ENCODE data around the gene ANO7. TPM values are rescaled to one million over a fixed set of nuclear protein-coding genes. Genes with fewer than 3 reads are reported as not detected.

ANO7 gene
- total and polyA plus RNA-seq, 2 donors (not counting 1 experiment from before 2014, with no cell fraction given): 0.64 to 1.8 TPM

- Mint-ChIP-seq H3K4me1 (peaks cover 31% of the 10 kb centered on the region), H3K4me3 (peak overlapping the region; percentile 80), H3K27me3 (no peaks in the 10 kb centered on the region), H3K9me3 (ENCODE audit: insufficient read depth) (no peaks in the 10 kb centered on the region), H3K27ac (peak overlapping the region; percentile 29)
- DNase-seq (peak; percentile 62), ATAC-seq (ENCODE audit: low read depth) (peak; percentile 67)
- Histone ChIP-seq H2AFZ (ENCODE audit: insufficient read depth, low read depth, low read length, poor library complexity, severe bottlenecking) (peak overlapping the region; percentile 65), H3K4me1 (ENCODE audit: control insufficient read depth in 2 of 2, insufficient read depth in 2 of 2, low read length in 2 of 2) (peaks cover 12 to 21% of the 10 kb centered on the region in 2 donors), H3K36me3 (replicated peaks in 1 of 2; ENCODE audit: control extremely low read depth in 1 of 2, control insufficient read depth in 1 of 2, extremely low read depth in 1 of 2, insufficient read depth in 2 of 2, low read length in 1 of 2) (no peaks in the 10 kb centered on the region), H3K4me2 (replicated peaks; ENCODE audit: low read depth, low read length, poor library complexity, severe bottlenecking) (peak overlapping the region; percentile 85), H3K79me2 (ENCODE audit: control insufficient read depth, insufficient read depth, low read length) (peaks cover 52% of the 10 kb centered on the region), H3K27ac (ENCODE audit: low read length in 2 of 2) (peak overlapping the region in 1 of 2 donors; percentile 40), H3K27me3 (replicated peaks in 1 of 4; ENCODE audit: control extremely low read depth in 1 of 4, control insufficient read depth in 3 of 4, insufficient read depth in 4 of 4, low read length in 3 of 4) (no peaks in the 10 kb centered on the region), H4K20me1 (ENCODE audit: control insufficient read depth, insufficient read depth, low read length, poor library complexity, severe bottlenecking) (peaks cover 51% of the 10 kb centered on the region), H3K9ac (ENCODE audit: low read length) (peak overlapping the region; percentile 74), H3K9me3 (ENCODE audit: control extremely low read depth in 1 of 3, control insufficient read depth in 2 of 3, insufficient read depth in 1 of 3, low read length in 2 of 3) (no peaks in the 10 kb centered on the region), H3K4me3 (ENCODE audit: control extremely low read depth in 1 of 5, extremely low read depth in 1 of 5, insufficient read depth in 1 of 5, low read depth in 2 of 5, low read length in 4 of 5) (peak overlapping the region; percentile 11 to 81 (median 64))
- TF ChIP-seq CTCF (IDR thresholded peaks at IDR 0.05) (no peak), EZH2 (IDR thresholded peaks at IDR 0.05; ENCODE audit: borderline replicate concordance, insufficient read depth, low read depth, low read length, poor library complexity, severe bottlenecking) (no peak)
- intact Hi-C loops (cut with micrococcal nuclease): loop anchor here (1.0 to 5.0 kb wide), 4 partner anchors 44 to 365 kb away; partner anchors contain the start of genes ATG4B, FARP2 and THAP4
- WGBS (ENCODE audit: insufficient coverage): under 1% methylated on average over 82 of the region's 102 CpGs
- CTCF ChIA-PET: interaction anchor here (1.3 kb wide), 1 partner anchor 42 kb away, joined by 3 read pairs; no protein-coding TSS in a partner anchor
- POLR2A ChIA-PET: no interaction called here
These were observed 84.1 kb downstream of the ANO7 start for GRCh38 chr2:241272303-241273209.

Measured in B cell (primary cell).